ENCODE measurements around the gene ABCD3. TPM values are rescaled to one million over a fixed set of nuclear protein-coding genes. Genes with fewer than 3 reads are reported as not detected.
"Not testable (repeated sequence)": the region's sequence is repeated elsewhere in the genome, so short reads cannot be mapped to it uniquely, and the experiment has no call there.

Gene ABCD3
- 21.0 TPM for polyA plus RNA-seq (2013, experiment 1 of 2)
- 22.2 TPM for polyA plus RNA-seq (2013, experiment 2 of 2)

DNA sequence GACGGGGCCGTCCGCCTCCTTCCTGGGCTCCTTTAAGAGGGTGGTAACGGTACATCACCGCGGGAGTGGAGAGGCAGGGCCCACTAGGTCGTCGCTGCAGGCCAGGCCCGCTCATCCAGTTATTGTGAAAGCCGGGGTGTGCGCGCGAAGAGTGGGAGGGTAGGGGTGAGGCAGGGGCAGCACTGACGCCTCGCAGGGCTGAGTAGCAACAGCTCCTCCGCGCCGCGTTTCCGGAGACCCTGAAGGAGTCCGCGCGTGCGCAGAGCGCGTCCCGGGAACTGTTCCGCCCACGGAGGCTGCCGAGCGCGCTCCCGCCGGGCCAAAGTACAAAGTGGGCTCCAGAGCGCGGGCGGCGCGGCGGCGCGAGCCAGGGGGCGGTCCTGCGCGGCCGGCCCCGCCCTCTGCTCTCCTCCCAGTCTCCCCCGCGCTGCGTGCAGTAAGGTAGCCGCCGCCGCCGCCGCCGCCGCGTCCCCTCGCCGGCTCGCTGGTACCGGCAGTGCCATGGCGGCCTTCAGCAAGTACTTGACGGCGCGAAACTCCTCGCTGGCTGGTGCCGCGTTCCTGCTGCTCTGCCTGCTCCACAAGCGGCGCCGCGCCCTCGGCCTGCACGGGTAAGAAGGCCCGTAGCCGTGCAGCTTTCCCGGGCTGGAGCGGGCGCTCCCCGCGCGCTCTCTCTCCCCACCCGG is at the start of gene ABCD3:
TSS of gene ABCD3 (plus strand) at position 412 of the 686 bp plus-strand sequence. CDS start at position 502, 90 bp downstream.
- WGBS, 2 donors (ENCODE audit: extremely low coverage in 2 of 2, insufficient read length in 2 of 2, insufficient replicate concordance in 1 of 2) = no CpG with 5 or more reads among the region's 84 CpGs
- no peaks in the 10 kb centered on the region for H3K9me3 ChIP-seq (replicated peaks in 1 of 2; ENCODE audit: control insufficient read depth in 2 of 2, insufficient read depth in 1 of 2, low read depth in 1 of 2, low read length in 2 of 2)
- H3K9ac ChIP-seq (ENCODE audit: low read depth, low read length, poor library complexity) = peak within 1 kb of the TSS; percentile 95
- H3K27me3 ChIP-seq (ENCODE audit: control insufficient read depth in 3 of 3, insufficient read depth in 3 of 3, low read depth in 1 of 3, low read length in 3 of 3) = peaks cover 0 to 4% (median 0%) of the 10 kb centered on the region in 3 experiments
- no peak within 1 kb of the TSS for H2BK15ac ChIP-seq (ENCODE audit: low read length)
- peak within 1 kb of the TSS; percentile 71 for H3K4me2 ChIP-seq (ENCODE audit: insufficient read depth, low read length, poor library complexity, severe bottlenecking)
- peak within 1 kb of the TSS; percentile 17 for H2AK5ac ChIP-seq (ENCODE audit: low read depth, low read length)
- H2AFZ ChIP-seq (ENCODE audit: low read length) = peak within 1 kb of the TSS; percentile 85
- peak within 1 kb of the TSS; percentile 73 for H4K91ac ChIP-seq (ENCODE audit: low read depth, low read length, poor library complexity)
- peak within 1 kb of the TSS; percentile 87 for H2BK5ac ChIP-seq (ENCODE audit: low read length)
- peak within 1 kb of the TSS; percentile 96 for H4K8ac ChIP-seq (ENCODE audit: low read depth, low read length)
- H2BK12ac ChIP-seq (ENCODE audit: low read length) = no peak within 1 kb of the TSS
- no peak within 1 kb of the TSS for H3K4ac ChIP-seq (ENCODE audit: low read length)
- no peaks in the 10 kb centered on the region for H3K36me3 ChIP-seq (replicated peaks in 1 of 2; ENCODE audit: control insufficient read depth in 2 of 2, insufficient read depth in 2 of 2, low read length in 2 of 2)
- H2BK120ac ChIP-seq (ENCODE audit: low read depth, low read length) = no peak within 1 kb of the TSS
- H3K18ac ChIP-seq (ENCODE audit: low read length) = peak within 1 kb of the TSS; percentile 99
- peak; percentile 95 for DNase-seq (ENCODE audit: low spot score)
- H3K23ac ChIP-seq (ENCODE audit: low read depth, low read length, poor library complexity) = peak within 1 kb of the TSS; percentile 94
- H3K27ac ChIP-seq (replicated peaks; ENCODE audit: low read length) = peak within 1 kb of the TSS; percentile 74
- H3K4me1 ChIP-seq (ENCODE audit: control insufficient read depth in 2 of 2, insufficient read depth in 1 of 2, low read depth in 1 of 2, low read length in 2 of 2) = peaks cover 2 to 3% of the 10 kb centered on the region in 2 donors
- peak within 1 kb of the TSS; percentile 77 for H3K14ac ChIP-seq (ENCODE audit: low read length)
- H3K79me1 ChIP-seq (ENCODE audit: low read depth, low read length) = peaks cover 3% of the 10 kb centered on the region
- H3K4me3 ChIP-seq (ENCODE audit: low read length in 2 of 2) = peak within 1 kb of the TSS; percentile 81 to 90

DNA sequence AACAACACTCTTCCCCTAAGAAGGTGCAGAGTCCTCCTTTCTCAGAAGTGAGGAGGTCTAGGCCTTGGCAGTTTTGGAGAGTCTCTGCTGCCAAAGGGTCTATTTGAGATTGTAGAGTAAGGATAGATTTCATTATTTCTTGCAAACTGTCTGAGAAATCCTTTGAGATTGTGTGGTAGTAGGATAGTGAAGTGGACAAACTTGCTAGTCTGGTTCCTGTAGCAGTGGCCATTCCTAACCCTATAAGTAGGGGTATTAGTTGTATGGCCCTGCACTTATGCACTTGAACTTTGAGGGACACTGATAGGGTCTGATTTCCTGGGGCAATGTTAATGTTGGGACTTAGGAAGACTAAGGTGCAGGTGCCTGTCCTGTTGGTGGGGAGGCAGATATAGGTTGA is 45.4 kb upstream of the ABCD3 start:
- not testable (repeated sequence) for H2BK15ac ChIP-seq (ENCODE audit: low read length); H4K91ac ChIP-seq (ENCODE audit: low read depth, low read length, poor library complexity); H3K9ac ChIP-seq (ENCODE audit: low read depth, low read length, poor library complexity); DNase-seq (ENCODE audit: low spot score); H3K18ac ChIP-seq (ENCODE audit: low read length); H3K9me3 ChIP-seq (replicated peaks in 1 of 2; ENCODE audit: control insufficient read depth in 2 of 2, insufficient read depth in 1 of 2, low read depth in 1 of 2, low read length in 2 of 2); H3K4me3 ChIP-seq (ENCODE audit: low read length in 2 of 2); H3K27ac ChIP-seq (replicated peaks; ENCODE audit: low read length); H3K36me3 ChIP-seq (replicated peaks in 1 of 2; ENCODE audit: control insufficient read depth in 2 of 2, insufficient read depth in 2 of 2, low read length in 2 of 2); H3K79me1 ChIP-seq (ENCODE audit: low read depth, low read length); H3K14ac ChIP-seq (ENCODE audit: low read length); H2AFZ ChIP-seq (ENCODE audit: low read length); H3K23ac ChIP-seq (ENCODE audit: low read depth, low read length, poor library complexity); H3K27me3 ChIP-seq (ENCODE audit: control insufficient read depth in 3 of 3, insufficient read depth in 3 of 3, low read depth in 1 of 3, low read length in 3 of 3); H3K4me2 ChIP-seq (ENCODE audit: insufficient read depth, low read length, poor library complexity, severe bottlenecking); H3K4ac ChIP-seq (ENCODE audit: low read length); H4K8ac ChIP-seq (ENCODE audit: low read depth, low read length); H2BK120ac ChIP-seq (ENCODE audit: low read depth, low read length); H2BK12ac ChIP-seq (ENCODE audit: low read length); H2BK5ac ChIP-seq (ENCODE audit: low read length); H3K4me1 ChIP-seq (ENCODE audit: control insufficient read depth in 2 of 2, insufficient read depth in 1 of 2, low read depth in 1 of 2, low read length in 2 of 2); H2AK5ac ChIP-seq (ENCODE audit: low read depth, low read length)

GRCh38 chr1:94373311-94373710 is 44.9 kb upstream of the ABCD3 start:
- H3K4me1 ChIP-seq (ENCODE audit: control insufficient read depth in 2 of 2, insufficient read depth in 1 of 2, low read depth in 1 of 2, low read length in 2 of 2); H2AK5ac ChIP-seq (ENCODE audit: low read depth, low read length); H3K23ac ChIP-seq (ENCODE audit: low read depth, low read length, poor library complexity); H4K91ac ChIP-seq (ENCODE audit: low read depth, low read length, poor library complexity); H2BK120ac ChIP-seq (ENCODE audit: low read depth, low read length); H3K9me3 ChIP-seq (replicated peaks in 1 of 2; ENCODE audit: control insufficient read depth in 2 of 2, insufficient read depth in 1 of 2, low read depth in 1 of 2, low read length in 2 of 2); H3K4me3 ChIP-seq (ENCODE audit: low read length in 2 of 2); H3K18ac ChIP-seq (ENCODE audit: low read length); DNase-seq (ENCODE audit: low spot score); H3K27ac ChIP-seq (replicated peaks; ENCODE audit: low read length); H3K36me3 ChIP-seq (replicated peaks in 1 of 2; ENCODE audit: control insufficient read depth in 2 of 2, insufficient read depth in 2 of 2, low read length in 2 of 2); H2BK12ac ChIP-seq (ENCODE audit: low read length); H3K9ac ChIP-seq (ENCODE audit: low read depth, low read length, poor library complexity); H4K8ac ChIP-seq (ENCODE audit: low read depth, low read length); H3K14ac ChIP-seq (ENCODE audit: low read length); H3K4ac ChIP-seq (ENCODE audit: low read length); H2BK5ac ChIP-seq (ENCODE audit: low read length); H3K4me2 ChIP-seq (ENCODE audit: insufficient read depth, low read length, poor library complexity, severe bottlenecking); H3K79me1 ChIP-seq (ENCODE audit: low read depth, low read length); H3K27me3 ChIP-seq (ENCODE audit: control insufficient read depth in 3 of 3, insufficient read depth in 3 of 3, low read depth in 1 of 3, low read length in 3 of 3); H2BK15ac ChIP-seq (ENCODE audit: low read length); H2AFZ ChIP-seq (ENCODE audit: low read length): not testable (repeated sequence)
- no CpG with 5 or more reads among the region's 2 CpGs for WGBS, 2 donors (ENCODE audit: extremely low coverage in 2 of 2, insufficient read length in 2 of 2, insufficient replicate concordance in 1 of 2)

DNA sequence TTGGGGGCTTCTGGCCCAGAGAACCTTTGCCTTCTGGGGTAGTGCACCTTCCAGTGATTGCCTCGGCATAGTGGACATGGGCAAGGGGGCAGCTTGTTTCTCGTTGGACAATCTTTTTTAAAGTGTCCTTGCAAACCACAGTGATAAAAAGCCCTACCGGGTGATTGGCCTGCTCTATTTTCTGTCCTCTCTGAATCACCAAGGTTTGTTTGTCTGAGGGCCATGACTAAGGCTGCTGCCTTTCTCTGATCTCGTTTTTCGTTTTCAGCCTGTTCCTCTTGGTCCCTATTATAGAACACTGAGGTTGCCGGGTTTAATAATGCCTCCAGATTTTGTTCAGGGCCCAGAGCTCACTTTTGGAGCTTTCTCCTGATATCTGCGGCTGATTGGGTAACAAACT is 42.5 kb upstream of the ABCD3 start:
- H3K27me3 ChIP-seq (ENCODE audit: control insufficient read depth in 3 of 3, insufficient read depth in 3 of 3, low read depth in 1 of 3, low read length in 3 of 3); H2BK12ac ChIP-seq (ENCODE audit: low read length); H3K79me1 ChIP-seq (ENCODE audit: low read depth, low read length); H3K4me2 ChIP-seq (ENCODE audit: insufficient read depth, low read length, poor library complexity, severe bottlenecking); H2BK120ac ChIP-seq (ENCODE audit: low read depth, low read length); DNase-seq (ENCODE audit: low spot score); H2AFZ ChIP-seq (ENCODE audit: low read length); H2BK15ac ChIP-seq (ENCODE audit: low read length); H2AK5ac ChIP-seq (ENCODE audit: low read depth, low read length); H3K9ac ChIP-seq (ENCODE audit: low read depth, low read length, poor library complexity); H3K14ac ChIP-seq (ENCODE audit: low read length); H3K4me1 ChIP-seq (ENCODE audit: control insufficient read depth in 2 of 2, insufficient read depth in 1 of 2, low read depth in 1 of 2, low read length in 2 of 2); H3K4ac ChIP-seq (ENCODE audit: low read length); H4K8ac ChIP-seq (ENCODE audit: low read depth, low read length); H3K27ac ChIP-seq (replicated peaks; ENCODE audit: low read length); H3K18ac ChIP-seq (ENCODE audit: low read length); H3K36me3 ChIP-seq (replicated peaks in 1 of 2; ENCODE audit: control insufficient read depth in 2 of 2, insufficient read depth in 2 of 2, low read length in 2 of 2); H4K91ac ChIP-seq (ENCODE audit: low read depth, low read length, poor library complexity); H3K23ac ChIP-seq (ENCODE audit: low read depth, low read length, poor library complexity); H3K9me3 ChIP-seq (replicated peaks in 1 of 2; ENCODE audit: control insufficient read depth in 2 of 2, insufficient read depth in 1 of 2, low read depth in 1 of 2, low read length in 2 of 2); H3K4me3 ChIP-seq (ENCODE audit: low read length in 2 of 2); H2BK5ac ChIP-seq (ENCODE audit: low read length): not testable (repeated sequence)
- no CpG with 5 or more reads among the region's 7 CpGs for WGBS, 2 donors (ENCODE audit: extremely low coverage in 2 of 2, insufficient read length in 2 of 2, insufficient replicate concordance in 1 of 2)
